CD4-positive, alpha-beta T cell treated with Interleukin-1 beta for 1 hour (primary cell): ENCODE measurements around the gene VTN.

ENCODE experiments used
- DNase-seq, 2 donors: peaks; one replicate each; pipeline ENCODE4 v3.0.0-alpha.2; 2020 to 2022

Gene VTN

GRCh38 chr17:28317966-28318758, 51.9 kb downstream of the VTN start:
- DNase-seq, result no peak
